ENCODE results near the gene OTOA. TPM values are rescaled to one million over a fixed set of nuclear protein-coding genes. Genes with fewer than 3 reads are reported as not detected.

Gene OTOA
- polyA plus RNA-seq, 1 donor, result 0.13 TPM

Other genes starting within 250 kb of the OTOA start
- gene METTL9, start 64.4 kb upstream of the OTOA start, polyA plus RNA-seq, result 150 TPM
- 7.4 TPM for gene IGSF6, start 11.4 kb upstream of the OTOA start, polyA plus RNA-seq
- 157 TPM for gene NPIPB4, start 193.8 kb downstream of the OTOA start, polyA plus RNA-seq